NCI-H1694 (cell line): ENCODE measurements around the gene HCFC2.
"Not testable (repeated sequence)": the region's sequence is repeated elsewhere in the genome, so short reads cannot be mapped to it uniquely, and the experiment has no call there.

ENCODE experiments used
- DNase-seq: peaks from one replicate; lab custom pipeline; 2025; lab: John Stamatoyannopoulos, UW

HCFC2 gene

DNA sequence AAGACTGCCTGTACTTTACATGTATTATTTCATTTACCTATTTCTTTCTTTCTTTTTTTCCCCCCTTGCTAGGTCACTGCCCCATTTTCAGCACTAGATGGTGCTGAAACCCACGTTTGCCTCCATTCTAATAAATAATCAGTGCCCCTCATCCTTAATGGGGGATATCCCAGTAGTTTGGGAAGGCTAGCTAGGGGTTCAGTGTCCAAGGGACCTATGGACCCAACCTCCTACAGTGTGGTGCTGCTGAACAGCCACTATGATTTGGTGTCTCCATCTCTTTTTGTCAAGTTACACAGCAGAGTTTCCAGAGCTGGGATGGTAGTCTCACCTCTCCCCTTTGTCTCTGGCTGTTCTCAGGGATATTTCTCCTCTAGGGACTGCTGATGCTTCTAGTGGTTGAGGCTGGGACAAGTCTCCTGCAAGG, 6.5 kb upstream of the HCFC2 start:
- DNase-seq = peak; percentile 36

DNA sequence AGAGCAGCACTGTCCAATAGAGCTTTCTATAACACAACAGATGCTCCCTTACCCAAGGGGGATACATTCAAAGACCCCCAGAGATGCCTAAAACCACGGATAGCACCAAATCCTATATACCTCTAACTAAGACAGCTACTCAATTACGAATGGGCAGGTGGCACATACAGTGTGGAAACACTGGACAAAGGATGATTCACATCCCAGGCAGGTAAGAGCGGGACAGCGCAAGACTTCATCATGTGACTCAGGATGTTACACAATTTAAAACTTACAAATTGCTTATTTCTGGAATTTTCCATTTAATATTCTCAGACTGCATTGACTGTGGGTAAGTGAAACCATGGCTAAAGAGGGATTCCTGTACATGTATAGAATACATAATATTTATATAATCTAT, 5.5 kb upstream of the HCFC2 start:
- no peak for DNase-seq

DNA sequence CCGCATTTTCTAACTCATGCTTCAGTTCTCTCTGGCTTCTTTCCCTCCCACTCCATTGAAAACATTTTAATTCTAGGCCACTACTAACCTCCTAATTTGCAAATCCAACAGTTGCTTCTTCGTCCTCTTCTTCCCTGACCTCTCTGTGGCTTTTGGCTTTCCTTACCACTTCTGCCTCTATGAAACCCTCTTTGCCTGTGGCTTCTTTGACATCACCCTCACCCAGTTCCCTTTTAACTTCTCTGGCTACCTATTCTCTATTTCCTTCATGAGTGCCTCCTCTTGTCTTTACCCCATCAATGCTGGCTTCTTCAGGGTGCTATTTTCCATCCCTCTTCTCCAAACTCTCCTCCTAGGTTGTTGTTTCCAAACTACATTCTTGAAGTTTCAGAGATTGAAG, 4.4 kb upstream of the HCFC2 start:
- DNase-seq = no peak

DNA sequence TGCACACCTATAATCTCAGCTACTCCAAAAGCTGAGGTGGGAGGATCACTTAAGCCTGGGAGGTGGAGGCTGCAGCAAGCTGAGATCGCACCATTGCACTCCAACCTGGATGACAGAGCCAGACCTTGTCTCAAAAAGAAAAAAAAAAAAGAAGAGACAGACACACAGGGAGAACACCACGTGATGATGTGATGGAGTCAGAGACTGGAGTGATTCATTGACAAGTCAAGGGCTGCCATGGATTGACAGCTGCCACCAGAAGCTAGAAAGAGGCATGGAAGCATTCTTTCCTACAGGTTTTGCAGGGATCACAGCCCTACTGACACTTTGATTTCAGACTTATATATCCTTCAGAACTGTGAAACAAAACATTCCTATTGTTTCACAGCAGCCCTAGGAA, 3.5 kb upstream of the HCFC2 start:
- DNase-seq = no peak

DNA sequence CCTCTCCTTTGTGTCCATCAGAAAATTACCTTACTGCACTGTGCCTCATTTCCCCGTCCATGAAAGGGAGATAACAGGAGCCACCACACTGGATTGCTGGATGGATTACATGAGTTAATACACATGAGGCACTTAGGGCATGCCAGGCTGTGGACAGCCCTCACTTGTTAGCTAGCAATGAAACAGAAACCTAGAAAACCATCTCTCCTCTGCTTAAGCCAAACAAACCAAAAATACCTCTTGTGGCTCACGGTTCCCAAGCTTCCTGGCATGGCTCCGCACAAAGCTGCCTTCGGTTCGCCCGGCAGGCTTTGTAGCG, 660 bp upstream of the HCFC2 start:
- no peak for DNase-seq

DNA sequence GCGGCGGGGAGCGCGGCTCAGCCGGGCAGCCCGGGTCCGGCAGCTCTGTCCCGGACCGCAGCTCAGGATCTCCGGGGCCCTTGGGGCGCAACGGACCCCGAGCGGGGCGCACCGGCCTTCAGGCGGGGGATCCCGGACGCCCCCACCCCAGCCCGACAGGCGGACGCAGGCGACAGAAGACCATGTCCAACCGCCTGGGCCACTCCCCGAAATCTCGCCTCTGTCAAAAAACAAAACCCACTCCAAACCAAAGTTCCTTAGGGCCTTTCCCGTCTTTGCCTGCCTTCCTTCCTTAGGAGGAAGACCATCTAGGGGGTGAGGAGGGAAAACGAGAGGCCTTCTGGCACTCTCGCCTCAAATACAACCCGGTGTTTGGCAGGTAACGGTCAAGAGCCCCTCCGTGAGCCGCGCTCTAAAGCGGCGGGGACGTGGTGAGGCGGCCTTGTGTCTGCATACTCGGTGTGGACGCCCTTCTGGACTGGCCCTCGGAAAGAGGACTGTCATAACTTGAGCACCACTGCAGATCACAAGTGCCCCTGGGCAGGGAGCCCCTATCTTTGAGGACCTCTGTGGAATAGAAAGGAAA, 604 bp downstream of the HCFC2 start:
- DNase-seq = no peak

DNA sequence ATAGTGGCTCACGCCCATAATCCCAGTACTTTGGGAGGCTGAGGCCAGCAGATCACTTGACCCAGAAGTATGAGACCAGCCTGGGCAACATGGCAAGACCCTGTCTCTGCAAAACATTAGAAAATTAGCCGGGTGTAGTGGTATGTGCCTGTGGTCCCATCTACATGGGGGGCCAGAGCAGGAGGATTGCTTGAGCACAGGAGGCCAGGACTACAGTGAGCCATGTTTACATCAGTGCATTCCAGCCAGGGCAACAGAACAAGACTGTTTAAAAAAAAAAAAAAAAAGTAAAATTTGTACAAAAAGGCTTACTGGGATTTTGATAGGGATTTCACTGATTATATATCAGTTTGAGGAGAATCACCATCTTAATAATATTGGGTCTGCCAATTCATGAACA, 7.8 kb downstream of the HCFC2 start:
- DNase-seq = no peak

DNA sequence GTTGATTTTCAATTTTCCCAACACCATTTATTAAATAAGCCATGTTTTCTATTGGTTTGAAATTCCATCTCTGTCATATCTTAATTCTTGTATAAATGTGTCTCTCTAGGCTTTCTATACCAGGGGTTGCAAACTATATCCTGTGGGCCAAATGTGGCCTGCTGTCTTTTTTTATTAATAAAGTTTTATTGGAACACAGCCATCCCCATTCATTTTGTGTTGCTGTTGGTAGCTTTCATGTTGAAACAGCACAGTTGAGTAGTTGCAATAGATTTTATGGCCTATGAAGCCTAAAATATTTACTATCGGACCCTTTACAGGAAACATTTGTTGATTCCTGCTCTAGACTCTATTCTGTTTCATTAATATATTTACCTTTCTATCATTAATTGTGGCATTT, 9.4 kb downstream of the HCFC2 start:
- DNase-seq = no peak

DNA sequence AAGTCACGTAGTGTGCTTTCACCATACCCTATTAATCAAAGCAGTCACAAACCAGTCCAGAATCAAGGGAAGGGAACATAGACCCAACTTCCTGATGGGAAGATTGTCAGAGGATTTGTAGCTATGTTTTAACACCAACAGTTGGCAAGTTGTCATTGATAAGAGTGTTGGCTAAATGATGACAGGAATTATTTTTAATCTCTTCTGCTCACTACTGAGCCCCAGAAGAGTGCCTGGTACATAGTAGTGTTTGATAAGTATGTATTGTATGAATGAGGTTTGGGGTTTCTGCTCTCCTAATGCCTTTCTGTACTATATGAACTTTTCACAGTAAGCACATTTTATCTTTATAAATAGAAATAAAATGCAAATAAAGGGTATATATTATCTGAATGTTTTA, 14.7 kb downstream of the HCFC2 start:
- no peak for DNase-seq

DNA sequence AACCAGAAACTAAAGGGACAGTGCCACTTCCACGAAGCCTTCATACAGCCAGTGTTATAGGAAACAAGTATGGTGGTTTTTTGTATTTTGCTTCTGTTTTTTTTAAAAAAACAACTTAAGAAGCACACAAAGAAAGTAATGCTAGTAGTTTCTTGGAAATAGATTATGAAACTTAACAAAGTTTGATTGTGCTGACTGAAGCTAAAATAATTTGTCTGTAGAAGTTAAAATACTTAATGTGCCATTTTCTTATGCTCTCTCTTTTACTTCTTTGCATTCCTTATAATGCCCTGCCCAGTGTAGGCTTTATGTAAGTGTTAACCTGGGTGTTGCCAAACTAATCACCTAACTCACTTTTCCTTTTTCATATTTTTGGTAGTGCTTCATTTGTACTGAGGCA, 16.4 kb downstream of the HCFC2 start:
- no peak for DNase-seq

DNA sequence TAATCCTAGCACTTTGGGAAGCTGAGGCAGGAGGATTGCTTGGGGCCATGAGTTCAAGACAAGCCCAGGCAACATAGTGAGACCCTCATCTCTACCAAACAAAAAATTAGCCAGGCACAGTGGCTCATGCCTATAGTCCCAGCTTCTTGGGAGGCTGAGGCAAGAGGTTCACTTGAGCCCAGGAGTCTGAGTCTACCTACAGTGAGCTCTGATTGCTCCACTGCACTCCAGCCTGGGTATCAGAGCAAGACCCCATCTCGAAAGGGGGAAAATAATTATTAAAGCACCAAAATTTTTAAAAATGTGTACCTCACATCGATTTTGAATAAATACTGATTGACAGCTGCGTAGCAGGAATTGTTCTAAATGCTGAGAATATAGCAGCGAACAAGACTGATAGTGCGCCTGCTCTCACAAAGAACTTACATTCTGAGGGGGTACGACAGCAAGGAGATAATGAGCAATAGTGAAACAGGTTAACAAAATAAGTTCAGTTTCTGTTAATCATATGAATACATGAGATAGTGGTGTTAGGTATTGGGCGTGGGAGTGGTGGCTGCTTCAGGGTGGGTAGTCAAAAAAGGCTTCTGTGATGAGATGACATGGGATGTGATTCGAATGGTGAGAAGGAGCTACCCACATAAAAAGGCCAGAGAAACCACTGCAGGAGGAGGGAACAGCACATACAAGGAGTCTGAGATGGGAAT, 19.6 kb downstream of the HCFC2 start:
- DNase-seq = no peak

DNA sequence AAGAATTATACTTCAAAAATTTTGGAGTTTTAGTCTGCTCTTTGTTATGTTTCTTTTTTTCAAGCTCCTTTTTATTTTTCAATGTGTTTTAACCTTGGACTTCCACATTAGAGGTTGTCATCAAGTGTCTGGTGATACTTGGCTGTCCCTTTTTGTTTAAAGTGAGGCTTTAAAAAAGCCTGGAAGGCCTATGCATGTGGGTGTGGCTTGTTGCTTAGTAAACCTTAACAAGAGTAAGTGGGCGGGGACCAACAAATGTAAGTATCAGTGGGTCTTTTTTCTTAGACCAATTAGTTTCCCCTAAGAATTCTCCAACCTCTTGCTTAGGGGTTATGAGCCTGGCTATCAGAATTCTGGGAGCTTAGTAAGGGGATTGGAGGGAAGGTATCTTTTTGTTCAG, 26.4 kb downstream of the HCFC2 start:
- DNase-seq = no peak

DNA sequence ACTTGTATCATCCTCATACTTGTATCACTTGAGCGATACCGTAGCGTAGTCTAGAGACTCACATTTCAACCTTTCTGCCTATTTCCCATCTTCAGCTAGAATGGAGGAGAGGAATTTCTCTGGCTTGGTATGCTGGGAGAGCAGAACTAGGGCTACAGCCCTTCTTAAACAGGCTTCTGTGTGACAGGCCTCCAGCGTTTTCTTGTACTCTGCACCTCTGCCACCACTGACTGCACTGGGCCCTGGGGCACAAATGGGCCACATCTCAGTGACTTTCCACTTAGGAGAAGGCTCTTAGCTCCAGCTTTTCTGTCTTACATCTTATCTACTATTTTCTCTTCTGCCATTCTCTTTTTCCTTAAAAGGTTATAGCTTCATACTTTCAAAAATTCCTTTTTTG, 26.8 kb downstream of the HCFC2 start:
- DNase-seq = no peak

DNA sequence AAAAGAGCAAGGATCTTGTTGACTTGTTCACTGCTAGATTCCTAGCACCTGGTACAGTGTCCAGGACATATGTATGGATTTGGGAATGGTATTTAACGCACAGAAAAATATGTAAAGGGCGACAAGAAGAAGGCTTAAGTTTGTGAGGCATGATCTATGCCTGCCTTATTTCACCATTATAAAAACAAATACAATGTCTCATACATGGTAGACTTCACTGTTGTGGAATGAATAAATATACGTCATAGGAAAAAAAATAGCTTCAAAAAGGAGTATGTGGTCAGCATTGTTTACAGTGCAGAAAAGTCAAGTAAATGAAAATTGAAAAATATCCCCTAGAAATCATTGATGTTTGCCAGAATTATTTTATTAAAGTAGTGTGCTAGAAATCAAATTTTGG, 30.0 kb downstream of the HCFC2 start:
- no peak for DNase-seq

DNA sequence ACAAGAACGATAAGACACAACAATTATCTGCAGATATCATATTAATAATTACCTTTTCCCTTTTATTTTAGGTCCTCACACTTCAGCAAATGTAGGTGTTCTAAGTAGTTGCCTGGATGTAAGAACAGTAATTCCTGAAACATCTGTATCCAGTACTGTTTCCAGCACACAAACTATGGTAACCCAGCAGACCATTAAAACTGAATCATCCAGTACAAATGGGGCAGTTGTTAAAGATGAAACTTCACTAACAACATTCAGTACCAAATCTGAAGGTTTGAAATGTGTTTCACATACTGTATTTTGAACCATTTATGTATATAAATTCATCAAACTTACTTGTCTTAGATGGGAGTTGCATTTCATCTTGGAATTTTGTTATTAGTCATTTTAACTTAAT, 31.0 kb downstream of the HCFC2 start:
- no peak for DNase-seq

DNA sequence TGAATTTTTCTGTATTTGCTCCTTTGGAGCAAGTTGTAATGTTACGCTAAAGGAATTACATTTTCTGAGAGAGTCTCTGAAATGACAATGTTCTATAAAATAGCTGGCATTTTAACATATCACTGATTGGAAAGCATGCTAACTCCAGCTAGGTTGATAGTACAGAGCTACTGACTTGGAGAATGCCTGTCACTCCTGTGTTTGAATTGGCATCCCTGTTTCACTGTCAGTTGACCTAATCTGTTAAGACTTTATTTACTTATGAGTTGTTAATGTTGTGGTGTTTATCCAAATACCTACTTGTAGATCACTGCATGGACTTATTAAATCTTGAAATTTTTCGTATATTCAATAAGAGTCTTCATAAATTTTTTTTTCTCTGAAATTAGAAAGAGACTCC, 33.6 kb downstream of the HCFC2 start:
- DNase-seq = no peak

DNA sequence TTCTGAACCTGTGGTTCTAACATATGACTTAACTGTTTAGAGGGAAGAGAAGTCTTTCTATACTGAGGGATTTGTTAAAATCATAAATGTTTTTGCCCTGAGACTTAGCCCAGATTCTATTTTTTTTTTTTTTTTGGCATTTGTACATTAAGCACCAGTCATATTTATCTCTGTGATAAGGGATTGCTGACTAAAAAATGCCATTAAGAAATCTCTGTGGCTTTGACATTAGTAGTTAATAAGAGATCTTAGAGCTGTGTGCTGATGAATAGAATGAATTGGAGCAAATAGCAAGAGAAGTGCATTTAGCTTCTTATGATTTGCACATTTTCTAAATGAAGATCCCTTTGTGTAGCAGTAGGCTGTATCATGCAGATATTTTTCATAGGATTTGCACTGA, 41.1 kb downstream of the HCFC2 start:
- DNase-seq = no peak

DNA sequence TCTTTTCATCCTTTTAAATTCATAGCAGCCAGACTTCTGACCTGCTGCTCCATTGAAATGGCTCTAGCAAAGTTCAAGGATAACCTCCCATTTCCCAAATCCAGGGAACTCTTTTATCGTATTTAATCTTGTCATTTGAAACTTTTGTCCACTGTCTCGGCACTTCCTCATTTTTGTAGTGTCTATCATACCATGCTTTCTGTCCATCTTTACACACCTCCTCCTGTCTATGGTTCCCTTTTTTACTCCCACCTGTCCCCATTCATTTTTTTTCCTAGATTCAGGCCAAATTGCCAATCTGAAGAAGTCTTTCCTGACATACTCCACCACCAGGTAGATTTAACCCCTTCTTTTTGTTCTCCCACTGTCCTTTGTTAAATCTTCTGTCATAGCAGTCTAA, 42.6 kb downstream of the HCFC2 start:
- no peak for DNase-seq

DNA sequence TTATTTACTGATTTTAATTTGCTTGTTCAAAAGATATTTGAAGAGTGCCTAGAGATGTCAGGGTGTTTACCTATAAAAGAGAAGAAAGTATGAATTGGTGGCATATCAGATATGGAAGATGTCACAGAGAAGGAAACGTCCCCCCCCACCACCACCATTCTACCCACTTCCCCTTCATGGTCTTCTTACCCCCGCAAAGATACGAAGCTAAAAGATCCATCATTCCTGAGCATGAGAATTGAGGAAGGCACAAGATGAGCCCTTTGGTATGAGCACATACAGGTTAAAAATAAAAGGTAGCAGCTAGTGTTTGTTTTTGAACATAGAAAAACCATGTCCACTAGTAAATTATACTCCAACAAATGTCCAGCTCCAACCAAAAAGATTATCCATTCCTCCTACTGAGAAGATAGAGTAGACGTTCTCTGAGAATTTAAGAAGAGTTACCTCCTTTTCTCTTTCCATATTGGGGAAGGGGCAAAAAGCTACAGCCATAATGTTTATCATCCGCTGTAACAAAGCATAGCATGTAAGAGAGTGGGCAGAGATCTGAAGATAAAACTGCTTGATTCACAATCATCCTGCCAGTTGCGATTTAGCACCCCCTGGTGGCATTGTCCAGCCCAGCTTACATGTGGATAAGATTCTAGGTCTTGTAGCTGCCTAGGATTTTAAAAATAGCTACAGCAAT, 44.6 kb downstream of the HCFC2 start:
- peak; percentile 75 for DNase-seq

DNA sequence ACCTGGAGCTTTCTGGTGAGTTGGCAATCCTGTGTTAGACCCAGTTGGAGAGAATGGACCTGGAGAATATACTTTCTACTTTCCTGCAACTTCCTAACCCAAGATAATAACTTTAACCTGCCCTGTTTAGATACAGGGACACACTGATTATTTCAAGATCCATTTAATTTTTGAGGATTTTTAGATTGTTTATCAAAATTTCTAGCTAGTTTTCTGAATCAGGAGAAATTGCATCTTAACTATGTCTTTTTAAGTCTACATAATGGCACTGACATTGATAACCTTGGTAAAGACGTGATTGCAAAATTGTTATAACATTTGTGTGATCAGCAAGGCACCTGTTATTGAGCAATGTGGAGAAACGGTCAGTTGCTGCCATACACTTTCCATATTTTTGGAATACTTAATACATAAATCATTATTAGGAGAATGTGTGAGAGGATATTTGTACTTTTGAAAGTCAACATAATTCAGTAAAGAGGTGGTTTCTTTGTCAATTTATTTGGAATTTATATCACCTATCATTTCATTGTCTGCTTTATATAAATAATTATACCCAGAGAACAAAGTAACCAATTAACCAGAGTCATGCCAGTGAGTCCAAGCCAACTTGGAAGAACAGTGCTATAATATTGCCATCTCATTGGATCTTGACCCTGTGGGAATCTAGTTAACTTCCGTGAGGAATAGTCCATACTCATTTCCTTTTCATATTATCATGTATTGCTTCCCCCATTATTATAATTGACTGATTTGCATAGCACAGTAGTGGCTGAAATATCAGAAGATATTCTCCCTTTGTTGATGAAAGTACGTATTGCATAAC, 45.3 kb downstream of the HCFC2 start:
- DNase-seq = no peak

DNA sequence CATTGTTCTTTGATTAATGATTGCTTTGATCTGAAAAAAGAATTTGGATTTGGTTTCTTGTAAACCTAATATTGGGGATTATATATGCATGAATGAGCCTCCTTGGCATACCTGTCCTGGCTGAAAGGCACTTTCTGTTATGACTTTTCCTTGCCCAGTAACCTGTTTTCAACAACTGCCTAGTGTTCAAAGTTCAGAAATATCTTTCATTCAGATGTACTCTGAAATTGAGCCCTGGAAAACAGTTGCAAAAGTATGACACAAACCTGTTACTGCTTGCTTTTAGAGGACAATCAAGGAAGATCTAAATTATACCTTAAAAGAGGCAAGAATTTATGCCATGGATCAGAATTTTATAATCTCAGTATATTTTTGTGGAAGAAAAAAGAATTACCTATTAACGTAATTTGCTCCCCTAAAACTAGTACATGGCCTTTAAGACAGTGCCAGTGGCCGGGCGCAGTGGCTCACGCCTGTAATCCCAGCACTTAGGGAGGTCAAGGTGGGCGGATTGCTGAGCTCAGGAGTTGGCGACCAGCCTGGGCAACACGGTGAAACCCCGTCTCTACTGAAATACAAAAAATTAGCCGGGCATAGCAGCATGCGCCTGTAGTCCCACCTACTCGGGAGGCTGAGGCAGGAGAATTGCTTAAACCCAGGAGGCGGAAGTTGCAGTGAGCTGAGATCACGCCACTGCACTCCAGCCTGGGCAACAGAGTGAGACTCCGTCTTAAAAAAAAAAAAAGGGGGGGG, 50.7 kb downstream of the HCFC2 start:
- not testable (repeated sequence) for DNase-seq

DNA sequence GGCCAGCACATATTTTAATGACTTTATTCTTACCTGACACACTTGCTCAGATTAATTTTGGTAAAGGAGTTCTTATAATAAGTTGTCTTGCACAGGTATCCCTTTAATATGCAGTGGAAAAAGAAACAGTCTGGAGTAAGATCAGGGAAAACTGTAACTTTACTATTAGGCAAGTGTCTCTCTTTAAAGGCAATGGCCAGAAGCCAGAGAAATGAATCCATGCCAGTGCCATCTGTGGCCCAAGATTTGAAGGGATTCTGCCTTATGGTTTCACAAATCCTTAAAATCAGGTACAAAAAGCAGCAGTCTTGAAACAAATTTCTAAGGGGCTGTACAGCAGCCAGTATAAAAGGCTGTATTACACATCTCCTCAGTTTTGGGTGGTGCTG, 51.2 kb downstream of the HCFC2 start:
- DNase-seq = peak; percentile 20
